HG03139 (cell line): ENCODE results near the gene GAB1.
A peak's percentile ranks its signal among the peaks of the same experiment; 100 is the strongest.

Experiments used
- ATAC-seq: cut with Tn5 transposase; IDR thresholded peaks from one replicate; pipeline ENCODE4 v1.9.1; 2021; ENCODE audit not compliant: unreplicated experiment

GAB1 gene

DNA sequence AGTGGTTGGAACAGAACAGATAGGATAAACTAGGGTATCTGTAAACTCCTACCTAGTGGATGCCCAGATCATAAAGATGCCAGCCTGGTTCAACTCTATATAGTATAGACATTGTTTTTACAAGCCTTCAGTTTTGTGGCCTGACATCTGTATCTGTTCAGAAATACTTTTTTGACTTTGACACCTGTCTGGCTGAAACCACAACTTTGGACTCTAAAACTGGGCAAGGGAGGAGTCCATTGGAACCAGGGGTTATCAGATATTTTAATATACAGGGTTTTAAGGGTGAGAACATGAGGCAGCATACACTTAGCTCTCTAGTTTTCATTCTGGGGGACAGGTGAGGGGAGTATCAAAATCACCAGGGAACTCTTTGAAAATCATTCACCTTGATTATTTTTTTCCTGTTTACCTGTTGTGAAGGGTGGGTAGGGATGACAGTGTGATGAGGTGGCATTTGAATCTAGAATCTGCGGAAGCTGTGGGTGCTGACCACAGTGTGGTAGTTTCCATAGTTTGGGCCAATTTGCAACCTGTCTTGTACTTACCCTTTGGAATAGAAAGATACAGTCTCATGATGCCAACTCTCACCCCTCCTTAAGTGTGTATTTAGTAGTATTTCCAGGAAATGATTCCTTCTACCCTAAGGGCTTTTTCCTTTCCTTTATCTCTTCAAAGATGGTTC, 20.6 kb downstream of the GAB1 start:
- no peak for ATAC-seq

DNA sequence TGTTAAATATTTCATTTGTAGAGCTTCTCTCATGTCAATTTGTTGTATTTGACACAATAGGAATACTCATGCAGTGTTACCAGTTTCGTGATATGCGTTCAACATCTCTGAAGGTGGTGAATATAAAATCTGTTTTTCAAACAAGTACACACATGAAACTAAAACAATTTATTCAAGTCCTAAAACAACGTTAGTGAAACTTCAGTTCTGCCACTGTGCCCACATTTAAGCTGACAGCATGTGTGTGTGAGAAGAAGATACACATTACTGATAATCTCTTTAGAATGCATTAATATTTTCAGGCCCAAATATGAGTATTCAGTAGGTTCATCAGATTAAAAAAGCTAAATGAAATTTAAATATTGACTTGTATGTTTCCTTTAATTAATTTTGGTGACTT, 21.7 kb downstream of the GAB1 start:
- no peak for ATAC-seq

DNA sequence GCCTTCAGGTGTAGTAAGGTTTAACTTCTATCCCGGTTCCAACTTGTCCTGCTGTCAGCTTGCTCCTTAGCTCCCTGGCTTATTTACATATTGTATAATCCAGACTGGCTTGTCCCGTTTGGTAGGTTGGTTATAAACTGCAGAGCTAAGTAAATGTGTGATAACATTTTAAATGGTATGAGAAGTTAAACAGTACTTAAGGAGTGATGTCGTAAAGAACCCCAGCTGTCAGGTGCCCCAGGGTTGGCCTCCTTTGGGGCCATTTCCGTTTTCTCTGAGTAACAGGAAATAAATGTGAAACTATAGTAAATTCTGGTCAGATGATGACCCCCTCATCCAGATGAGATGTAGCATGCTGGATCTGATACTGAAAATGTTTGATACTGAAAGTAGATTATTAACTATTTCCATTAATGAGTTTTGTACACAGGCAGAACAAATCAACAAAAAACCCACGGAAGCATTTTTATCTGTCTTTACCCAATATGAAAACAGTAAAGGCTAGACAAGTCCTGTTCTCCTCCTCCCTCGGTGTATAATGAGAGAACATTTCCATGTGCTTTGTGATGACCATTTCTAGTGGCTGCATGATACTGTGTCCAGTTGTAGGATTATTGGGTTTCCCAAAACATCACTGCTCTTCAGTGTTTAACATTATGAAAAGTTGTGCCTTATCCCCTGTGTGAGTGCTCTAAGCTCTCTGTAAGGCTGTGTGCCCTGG, 22.4 kb downstream of the GAB1 start:
- peak; percentile 85 for ATAC-seq

DNA sequence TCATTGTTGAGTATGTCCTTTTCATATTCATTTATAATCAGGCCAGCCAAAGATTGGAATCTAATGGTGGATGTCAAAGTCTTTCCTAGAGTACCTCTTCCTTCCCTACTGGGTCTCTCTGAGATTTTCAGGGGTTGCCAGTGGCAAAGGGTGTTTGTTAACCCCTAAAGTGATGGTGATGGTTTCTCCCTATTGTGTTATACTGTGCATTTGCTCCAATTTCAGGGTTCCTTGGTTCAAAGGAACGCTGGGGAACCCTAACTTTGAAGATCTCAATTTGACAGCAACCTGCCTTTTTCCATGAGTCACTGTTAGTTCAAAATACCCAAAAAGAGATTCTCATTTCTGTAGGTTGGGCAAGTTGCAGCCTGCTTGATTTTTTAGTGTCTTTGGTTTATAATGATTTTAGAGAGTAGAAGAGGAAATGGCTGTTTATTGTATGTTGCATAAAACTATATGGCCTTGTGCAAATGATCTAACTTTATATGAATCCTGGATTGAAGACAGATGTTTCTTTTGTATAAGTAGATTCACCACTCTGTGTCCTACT, 23.0 kb downstream of the GAB1 start:
- ATAC-seq, result no peak

DNA sequence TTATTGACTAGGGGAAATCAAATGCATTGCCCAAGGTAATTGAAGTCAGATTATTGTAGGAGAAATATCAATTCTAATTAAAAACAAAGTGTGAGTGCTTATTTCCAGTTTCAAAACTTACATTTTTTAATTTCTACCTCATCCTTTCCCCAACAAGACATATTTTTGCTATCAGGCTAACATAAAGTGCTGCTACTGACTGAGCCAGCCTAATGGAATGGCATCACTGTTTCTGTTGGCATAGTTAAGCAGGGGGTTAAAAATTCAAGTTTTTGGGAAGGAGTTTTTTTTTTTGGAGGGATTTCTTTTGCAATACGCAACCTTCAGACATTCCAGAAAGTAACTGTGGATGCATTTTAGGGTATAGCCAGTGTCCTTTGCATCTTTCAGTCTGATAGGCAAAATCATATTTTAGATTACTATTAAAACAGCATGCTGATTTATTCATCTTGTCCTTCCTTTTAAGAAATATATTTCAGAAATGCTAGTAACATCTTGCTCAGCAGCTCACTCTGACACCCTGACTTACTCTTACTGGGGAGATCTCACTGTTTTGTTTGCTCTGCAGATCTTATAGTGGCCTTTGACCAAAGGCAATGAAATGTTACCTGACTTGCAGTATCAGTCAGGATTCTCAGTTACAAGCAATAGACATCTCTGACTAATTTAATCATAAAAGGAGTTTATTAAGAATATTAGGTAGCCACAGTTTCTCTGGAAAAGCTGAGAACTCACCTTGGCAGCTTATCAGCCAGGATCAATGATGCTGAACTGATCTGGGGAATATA, 24.4 kb downstream of the GAB1 start:
- ATAC-seq, result no peak

DNA sequence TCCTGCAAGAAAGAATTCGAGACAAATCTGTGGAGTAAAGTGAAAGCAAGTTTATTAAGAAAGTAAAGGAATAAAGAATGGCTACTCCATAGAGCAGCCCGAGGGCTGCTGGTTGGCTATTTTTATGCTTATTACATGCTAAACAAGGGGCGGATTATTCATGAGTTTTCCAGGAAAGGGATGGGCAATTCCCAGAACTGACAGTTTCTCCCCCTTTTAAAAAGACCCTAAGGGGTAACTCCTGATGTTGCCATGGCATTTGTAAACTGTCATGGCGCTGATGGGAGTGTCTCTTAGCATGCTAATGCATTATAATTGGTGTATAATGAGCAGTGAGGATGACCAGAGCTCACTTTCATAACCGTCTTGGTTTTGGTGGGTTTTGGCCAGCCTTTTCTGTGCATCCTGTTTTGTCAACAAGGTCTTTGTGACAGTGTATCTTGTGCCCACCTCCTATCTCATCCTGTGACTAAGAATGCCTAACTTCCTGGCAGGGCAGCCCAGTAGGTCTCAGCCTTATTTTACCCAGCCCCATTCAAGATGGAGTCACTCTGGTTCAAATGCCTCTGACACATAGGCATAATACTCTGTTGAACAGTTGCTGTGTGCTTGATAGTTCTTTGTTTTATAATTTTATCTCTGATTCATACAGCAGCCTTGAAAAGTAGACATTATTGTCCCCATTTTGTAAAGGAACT, 25.8 kb downstream of the GAB1 start:
- ATAC-seq, result no peak

DNA sequence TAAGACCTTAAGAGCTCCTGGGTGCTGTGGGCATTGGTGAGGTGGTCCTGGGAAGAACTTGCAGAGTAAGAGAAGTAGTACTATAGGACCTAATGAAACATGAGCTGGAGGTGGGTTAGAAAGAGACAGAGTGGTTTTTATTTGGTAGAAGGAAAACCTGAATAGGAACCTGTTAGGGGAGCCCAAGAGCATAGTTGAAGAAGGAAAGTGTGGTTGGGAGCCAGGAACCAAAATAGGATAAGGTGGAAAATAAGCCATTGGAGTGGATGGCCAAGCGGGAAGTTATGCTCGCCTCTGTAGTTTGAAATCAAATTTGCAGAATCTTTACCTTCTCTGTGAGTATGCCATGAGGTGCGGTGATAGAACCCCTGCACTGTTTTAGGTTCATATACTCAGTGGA, 26.7 kb downstream of the GAB1 start:
- ATAC-seq, result no peak

DNA sequence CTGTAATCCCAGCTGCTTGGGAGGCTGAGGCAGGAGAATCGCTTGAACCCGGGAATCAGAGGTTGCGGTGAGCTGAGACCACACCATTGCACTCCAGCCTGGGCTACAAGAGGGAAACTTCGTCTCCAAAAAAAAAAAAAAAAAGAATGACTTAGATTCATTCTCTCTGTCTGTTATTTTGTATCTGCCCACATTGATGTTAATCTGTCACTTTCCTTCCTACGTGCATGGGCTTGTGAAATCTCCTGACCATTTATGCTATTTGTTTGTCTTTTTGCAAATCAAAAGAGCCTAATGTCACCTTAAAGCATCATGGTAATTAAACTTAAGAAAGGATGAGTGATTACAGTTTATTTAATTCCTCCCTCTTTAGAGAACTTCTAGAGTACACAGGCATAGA, 27.4 kb downstream of the GAB1 start:
- ATAC-seq, result no peak

DNA sequence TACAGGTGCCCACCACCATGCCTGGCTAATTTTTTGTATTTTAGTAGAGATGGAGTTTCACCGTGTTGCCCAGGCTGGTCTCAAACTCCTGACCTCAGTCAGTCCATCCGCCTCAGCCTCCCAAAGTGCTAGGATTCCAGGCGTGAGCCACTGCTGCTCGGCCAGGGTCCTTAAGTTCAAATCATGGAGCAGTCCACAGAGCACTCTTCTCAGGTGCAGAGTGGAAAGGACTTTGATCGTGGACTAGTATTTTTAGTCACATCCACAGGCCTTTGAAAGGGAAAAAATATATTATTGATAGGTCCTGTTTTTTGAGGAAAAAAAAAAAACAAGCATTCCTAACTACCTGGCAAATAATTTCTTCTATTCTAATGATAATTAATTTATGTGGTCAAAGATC, 31.2 kb downstream of the GAB1 start:
- ATAC-seq, result no peak

DNA sequence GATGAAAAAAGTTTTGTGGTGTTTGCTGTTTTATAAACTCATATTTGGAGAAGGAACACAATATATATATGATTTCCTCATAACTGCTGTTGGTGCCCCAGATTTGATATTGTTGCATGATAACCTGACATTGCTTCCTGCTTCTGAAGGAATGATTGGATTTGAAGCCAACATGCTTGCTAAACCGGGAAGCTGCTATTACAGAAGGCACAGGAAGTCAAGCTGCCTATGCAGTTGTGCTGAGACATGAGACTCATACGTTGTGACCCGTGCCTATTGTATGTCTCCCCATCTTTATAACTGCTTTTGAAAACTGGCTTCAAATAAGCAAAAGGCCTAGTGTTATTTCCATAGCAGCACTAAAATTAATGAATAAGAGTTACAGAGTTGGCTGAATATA, 32.9 kb downstream of the GAB1 start:
- ATAC-seq, result no peak

DNA sequence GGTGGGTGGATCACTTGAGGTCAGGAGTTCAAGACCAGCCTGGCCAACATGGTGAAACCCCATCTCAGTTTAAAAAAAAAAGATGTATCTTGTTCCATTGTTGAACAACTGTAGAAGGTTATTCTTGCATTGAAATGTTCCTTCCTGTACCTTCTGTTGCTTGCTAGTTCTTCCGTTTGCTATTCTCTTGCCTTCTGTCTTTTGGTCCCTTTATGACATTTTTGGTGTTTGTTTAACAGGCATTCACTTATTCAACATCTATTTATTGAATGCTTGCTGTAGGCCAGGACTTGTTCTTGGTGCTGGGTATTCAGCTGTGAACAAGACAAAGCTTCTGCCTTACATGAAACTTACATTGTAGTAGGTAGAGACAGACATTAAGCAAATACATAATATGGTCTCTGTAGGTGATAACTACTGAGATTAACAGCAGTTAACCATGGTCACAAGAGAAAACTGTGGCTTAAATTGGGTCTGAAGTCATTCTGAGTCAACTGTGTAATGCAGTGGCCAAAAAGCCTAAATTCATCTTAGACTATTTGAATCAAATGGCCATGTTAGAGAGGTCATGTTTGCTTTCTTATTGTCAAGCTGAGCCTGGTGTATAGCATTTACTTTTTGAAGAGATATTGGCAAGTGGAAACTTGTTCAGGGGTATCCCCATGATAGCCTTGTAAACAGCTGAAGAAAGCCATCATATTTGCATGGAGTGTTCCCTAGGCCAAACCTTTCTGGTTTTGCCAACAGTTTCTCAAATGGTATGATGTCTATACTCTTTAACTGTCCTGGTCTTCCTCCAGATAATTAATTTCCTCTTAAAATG, 35.6 kb downstream of the GAB1 start:
- ATAC-seq, result peak; percentile 46

DNA sequence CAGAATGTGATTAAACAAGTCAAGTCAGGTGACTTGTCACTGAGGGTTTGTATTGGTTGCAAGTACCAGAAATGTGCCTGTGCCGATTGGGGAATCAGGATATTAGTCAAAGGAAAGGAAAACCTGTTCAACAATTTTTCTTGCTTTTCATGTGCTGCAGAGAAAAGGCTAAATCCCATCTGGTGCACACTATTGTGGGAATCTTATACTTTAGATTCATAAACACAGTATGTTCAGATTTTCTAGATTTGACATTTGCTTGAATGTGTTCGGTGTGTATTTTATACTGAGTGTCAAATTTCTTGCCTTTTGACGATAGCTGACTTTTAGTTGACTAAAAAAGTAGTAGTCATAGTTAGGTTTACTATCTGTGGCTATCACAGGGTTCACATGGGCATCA, 37.6 kb downstream of the GAB1 start:
- no peak for ATAC-seq

DNA sequence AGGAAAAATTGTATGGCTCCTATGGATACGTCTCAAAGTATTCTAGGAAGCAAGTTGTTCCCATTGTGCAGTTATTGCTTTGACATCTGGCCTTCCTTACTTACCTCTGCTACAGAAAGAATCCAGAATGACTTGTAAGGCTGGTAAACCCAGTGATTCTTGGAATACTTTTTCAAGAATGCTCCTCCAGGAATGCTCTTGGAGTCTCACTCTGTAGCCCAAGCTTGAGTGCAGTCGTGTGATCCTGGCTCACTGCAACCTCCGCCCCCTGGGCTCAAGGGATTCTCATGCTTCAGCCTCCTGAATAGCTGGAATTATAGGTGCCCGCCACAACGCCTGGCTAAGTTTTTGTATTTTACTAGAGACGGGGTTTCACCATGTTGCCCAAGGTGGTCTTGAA, 38.1 kb downstream of the GAB1 start:
- no peak for ATAC-seq

DNA sequence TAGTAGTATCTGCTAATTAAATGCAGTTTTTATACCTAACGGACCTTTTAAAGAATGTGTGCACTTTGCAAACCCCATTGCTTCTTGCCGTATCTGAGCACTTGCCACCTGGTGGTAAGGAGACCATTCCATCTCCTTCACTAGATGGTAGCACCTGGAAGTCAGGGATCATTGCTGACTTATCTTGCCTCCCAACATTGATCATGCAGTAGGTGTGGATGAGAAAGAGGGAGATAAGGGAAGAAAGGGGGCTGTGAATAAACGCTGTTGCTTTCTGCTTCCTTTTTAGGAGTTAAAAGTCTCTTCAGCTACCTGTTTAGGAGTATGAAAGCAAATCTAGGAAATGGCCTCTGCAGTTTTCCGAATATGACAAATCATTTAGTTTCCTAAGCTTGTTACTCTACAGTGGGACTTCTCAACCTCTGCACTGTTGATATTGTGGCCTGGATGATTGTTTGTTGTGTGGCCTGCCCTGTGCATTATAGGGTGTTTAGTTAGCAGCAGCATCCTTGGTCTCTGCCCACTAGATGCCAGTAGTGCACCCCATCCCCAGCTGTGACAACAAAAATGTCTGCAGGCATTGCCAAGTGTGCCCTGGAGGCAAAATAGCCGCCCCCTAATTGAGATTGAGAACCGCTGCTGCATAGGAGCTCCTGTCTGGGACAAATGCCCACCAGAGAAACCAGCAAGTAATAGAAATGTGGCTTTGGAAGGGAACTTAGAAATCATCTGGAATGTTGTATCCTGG, 38.8 kb downstream of the GAB1 start:
- ATAC-seq, result no peak

DNA sequence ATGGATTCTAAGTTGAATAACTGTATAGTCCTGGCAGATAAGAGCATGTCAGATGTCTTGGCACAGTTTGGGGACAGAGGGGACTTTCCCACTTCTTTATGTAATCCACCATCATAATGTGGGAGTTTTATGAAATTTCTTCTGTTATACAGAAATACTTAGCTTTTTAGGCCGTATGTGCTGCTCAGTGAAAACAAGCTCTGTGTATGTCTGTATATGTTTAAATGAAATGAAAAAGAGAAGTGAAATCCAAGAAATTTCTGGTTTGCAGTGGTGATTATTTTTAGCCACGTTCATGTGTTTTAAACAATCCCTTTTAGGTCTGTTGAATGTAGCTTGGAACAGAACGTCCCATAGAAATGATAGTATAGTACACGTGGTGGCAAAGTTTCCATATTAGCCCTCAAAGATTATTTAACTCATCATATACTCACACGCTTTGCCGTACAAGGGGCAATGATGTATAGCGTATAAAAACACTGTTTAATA, 41.0 kb downstream of the GAB1 start:
- peak; percentile 49 for ATAC-seq

DNA sequence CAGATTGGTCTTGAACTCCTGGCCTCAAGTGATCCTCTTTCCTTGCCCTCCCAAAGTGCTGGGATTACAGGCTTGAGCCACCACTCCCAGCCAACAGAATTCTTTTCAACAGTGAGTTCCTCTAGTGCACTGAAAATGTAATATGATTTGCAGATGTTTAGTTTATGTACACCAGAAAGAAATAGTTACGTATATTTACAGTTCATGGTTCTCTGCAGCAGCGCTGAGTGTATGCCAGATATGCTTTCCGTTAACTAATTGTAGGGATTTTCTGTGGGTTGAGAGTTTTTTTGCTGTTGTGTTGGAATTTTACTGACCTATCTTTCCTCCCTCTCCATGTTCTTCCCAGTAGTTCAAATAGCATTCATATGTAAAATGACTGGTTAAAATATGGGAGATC, 44.0 kb downstream of the GAB1 start:
- ATAC-seq, result no peak

DNA sequence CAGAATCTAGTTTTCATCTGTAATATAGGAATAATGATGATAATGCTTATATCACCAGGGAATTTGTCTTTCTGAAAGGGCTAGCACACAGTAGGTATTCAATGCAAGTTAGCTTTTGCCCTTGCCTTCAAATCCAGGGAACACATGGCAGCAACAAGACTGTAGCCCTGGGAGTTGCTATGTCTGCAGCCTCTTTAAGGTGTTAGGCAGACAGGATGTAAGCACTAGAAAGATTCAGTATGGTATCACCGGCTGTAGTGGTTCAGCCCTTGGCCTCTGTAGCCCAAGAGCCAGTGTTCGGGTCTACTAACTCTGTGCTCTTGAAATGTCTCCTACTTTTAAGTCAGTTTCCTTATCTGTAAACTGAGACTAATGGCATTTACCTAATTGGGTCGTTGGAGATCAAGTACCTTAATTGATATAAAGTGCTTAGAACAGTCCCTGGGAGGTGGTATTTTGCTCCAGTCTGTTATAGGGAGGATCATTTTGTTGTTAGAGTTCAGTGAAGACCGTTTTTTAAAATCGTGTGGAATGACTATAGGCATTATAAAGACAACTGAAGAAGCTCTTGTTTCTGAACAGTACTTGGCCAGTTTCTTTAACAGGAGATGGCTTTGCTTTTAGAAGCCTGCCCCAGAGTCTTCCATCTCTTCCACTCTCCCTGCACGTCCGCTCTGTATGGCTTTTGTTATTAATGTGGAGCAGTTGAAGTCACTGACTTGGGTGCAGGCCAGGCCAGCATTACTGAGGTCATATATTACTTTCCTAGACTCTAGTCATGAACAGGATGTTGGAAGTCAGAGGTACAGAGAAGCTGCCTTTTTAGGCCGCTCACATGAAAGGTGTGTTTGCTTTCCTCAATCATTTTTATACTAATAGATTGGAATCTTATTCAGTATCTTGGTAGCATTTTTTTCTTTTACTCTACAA, 44.8 kb downstream of the GAB1 start:
- ATAC-seq, result peak; percentile 47

DNA sequence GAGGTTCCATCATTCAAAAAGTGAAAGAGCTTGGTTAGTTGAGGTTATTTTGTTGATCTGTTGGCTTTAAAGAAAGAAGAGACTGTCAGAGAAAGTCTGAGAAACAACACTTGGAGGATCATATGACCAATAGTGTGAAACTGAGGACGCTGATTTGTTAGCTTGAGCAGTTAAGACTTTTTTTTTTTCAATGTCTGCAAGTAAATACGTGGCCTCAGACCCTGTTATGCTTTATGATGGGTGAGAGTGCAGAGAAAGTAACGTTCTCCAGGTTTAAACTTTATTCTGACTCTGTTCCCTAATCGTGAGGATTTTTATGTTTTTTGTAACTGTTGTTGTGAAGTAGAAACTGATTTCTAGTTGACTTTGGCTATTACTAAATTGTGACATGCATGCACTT, 45.9 kb downstream of the GAB1 start:
- ATAC-seq, result no peak
